ENCODE data around the gene TARBP1.

GRCh38 chr1:234393190-234393589 lies 85.8 kb downstream of the TARBP1 start:
- TF ChIP-seq POLR2A (IDR thresholded peaks at IDR 0.05) (no peak), CTCF (IDR thresholded peaks at IDR 0.05) (no peak)

All from adrenal gland (tissue), 5 donors.